HG03097 (cell line): ENCODE results near the gene KTN1.

Experiments used
- ATAC-seq: cut with Tn5 transposase; IDR thresholded peaks from one replicate; pipeline ENCODE4 v1.9.1; 2021; ENCODE audit not compliant: unreplicated experiment, low FRiP score

Gene KTN1

GRCh38 chr14:55574988-55575387 is 5.0 kb upstream of the KTN1 start:
- no peak for ATAC-seq

GRCh38 chr14:55577229-55577628 is 2.8 kb upstream of the KTN1 start:
- ATAC-seq, result no peak

DNA sequence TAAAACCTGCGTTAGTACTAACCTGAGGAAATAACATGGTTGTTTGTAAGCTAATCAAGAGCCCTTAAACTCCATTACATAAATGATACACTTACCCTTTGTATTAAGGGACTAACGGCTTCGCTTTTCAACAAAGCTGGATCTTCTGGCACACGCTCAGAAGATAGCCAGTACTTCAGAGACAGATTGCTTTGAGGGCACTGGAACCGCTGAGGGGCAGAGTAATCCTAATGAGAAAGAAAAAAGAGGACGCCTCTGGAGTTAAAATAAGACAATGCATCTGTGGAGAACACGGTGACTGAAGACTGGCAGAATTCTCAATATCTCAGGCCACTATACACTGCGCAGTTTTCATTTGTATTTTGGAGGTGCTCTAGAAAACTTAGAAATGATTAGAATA is 1.5 kb upstream of the KTN1 start:
- no peak for ATAC-seq

DNA sequence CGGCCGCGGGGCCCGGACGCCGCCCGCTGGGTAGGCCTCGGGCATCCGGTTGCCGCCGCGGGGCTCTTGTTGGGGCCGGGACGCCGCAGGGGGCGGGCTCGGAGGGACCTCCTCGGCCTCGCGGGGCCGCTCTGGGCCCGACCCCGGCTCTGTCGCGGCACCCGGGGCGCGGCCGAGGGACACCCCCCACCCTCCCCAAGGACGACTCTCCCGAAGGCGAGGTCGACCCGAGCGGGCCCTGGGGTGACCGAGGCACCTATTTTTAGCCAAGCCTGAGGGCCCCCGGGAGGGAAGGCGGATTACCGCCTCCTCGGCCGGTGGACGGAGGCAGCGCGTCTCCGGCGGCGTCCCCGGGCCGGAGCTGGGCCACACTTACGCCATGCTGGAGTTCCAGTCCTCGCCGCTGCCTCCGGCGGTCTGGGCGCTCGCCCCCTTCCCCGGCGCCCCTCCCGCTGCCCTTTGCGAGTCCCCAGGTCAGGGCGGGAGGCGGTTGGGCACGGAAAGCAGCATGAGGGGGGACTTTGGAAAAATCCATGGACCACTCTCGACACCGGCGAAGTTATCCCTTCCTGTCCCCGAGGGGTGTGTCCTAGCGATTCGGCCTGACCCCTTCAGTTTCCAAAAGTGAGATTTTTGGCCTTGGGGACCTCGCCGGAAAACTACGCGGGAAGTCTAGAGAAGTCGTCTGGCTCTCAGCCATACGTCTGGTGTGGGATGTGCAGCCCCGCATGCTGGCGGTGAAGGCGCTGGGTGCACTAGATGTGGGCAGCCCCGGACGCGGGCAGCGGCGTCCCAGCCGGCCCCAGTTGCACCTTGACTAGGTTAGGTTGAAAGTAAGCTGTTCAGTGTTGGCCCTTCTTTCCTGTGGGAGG is 699 bp downstream of the KTN1 start:
- peak; percentile 37 for ATAC-seq

DNA sequence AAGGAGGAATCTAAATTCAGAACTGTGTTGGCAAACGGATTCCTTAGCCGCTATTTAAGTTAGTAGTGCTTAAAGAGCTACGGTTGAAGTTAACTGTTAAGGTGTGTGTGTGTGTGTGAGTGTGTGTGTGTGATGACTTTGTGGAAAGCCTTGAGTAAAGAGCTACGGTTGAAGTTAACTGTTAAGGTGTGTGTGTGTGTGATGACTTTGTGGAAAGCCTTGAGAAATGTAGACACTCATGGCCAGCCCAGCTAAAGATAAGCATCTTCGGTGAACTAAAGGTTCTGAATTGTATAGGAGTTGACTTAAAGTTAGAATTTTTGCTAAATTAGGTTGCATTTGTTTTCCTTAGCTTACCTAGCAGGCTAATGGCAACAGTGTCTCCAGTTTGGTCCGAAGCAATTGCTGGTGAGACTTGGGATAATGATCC is 1.4 kb downstream of the KTN1 start:
- no peak for ATAC-seq

DNA sequence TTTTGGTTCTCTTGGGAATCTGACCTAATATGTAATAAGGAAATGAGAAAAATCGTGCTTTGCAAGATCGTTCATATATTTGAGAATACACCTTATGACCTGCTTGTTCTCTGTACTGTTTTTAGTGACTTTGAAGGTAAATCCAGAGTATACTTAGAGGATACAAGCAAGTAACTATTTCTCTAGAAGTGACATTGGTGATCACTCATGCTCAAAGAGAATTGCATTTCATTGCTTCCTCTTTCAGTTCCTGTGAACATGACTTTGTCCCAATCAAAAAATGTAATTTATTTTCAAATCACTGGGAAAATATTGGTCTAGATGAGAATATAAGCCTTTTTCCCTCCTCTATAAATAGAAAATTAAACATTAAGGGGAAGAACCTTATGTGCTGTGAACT is 2.7 kb downstream of the KTN1 start:
- ATAC-seq, result no peak

GRCh38 chr14:55583942-55584468 is 4.0 kb downstream of the KTN1 start:
- no peak for ATAC-seq

DNA sequence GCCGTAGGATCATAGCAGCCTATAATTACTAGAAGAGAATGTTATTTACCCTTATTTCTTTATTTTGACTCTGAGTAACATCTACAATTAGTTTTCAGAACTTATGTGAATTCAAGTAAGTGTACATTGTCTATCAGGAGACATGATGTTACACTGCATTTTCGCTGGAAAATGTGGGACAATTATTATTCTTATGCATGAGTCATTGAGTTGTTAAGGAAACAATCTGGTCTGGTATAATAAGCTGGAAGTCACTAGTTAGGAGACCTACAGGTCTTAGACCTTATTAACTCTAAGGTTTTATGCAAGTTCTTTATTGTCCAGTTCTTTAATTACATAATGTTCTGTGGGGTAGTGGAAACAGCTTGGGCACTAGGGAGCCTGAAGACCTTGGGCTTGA is 5.8 kb downstream of the KTN1 start:
- no peak for ATAC-seq

DNA sequence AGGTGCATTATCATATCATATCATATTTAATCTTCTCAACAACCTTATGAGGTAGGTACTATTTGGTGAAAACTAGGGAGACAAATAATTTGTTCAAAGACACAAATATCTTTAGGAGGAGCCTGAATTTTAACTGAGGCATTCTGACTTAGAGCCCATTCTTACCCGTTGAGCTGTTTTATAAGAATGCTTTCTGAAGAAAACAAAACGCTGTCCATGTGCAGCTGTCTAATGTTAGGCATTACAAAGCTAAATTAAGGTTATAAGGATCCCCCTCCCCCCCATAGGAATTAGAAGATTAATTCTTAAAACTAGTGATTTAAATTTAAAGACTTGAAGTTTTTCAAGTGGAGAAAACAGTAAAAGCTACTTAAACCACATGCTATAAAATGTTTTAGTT is 6.4 kb downstream of the KTN1 start:
- ATAC-seq, result no peak

DNA sequence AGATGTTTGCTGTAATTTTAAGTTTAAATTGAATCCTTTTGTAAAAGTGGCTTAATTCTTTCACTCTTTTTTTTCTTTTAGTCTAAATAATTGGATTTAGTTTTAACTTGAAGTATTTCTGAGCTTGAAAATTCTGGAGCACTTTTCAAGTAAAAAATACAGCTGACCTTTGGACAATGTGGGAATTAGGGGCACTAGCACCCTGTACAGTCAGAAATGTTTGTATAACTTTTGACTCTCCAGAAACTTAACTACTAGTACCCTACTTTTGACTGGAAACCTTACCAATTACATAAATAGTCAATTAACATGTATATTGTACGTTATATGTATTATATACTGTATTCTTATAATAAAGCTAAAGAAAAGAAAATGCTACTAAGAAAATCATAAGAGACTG is 7.8 kb downstream of the KTN1 start:
- no peak for ATAC-seq

- no peak for ATAC-seq
Observed at GRCh38 chr14:55588259-55588699, 8.3 kb downstream of the KTN1 start.

DNA sequence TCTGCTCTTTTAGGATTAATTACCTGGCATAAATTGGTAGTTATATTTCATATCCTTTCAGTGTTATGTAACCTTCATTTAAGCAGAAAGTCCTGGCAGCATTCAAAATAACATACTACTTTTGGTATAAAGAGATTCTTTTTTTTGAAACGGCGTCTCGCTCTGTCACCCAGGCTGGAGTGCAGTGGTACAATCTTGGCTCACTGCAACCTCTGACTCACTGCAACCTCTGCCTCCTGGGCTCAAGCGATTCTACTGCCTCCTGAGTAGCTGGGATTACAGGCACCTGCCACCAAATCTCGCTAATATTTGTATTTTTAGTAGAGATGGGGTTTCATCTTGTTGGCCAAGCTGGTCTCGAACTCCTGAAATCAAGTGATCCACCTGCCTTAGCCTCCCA is 9.2 kb downstream of the KTN1 start:
- ATAC-seq, result no peak

DNA sequence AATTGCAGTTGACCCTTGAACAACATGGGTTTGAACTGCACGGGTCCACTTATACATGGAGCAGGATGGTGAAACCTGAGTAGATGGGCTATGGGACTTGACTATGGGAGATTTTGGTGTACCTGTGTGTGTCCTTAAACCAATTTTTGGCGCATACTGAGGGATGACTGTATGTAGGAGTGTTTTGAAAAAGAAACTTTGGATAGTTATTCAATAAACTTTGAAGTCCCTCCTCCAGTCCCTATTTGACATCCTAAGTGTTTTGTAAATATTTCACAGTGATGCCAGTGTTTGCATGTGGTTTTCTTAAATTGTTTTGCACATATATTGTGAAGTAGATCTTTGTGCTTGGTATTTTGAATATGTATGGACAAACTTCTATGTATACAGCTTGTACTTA is 12.4 kb downstream of the KTN1 start:
- no peak for ATAC-seq

DNA sequence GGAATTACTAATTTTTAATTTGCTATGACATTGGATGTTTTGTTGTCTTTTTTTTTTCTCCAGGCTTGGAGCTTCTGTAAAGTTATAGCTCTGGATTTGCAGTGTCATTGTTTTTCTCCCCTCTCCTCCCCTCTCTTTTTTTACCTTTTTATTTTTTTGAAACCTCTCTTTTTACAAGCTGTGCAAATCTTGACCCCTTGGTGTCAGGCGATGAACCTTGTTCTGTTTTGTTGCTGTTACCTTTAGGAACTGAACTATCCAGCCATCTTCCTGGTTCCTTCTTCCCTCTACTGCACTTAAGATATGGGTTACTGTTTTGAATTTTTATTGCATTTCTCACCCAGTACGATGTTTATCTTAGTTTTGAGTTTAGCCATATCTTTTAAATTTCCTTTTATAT is 13.7 kb downstream of the KTN1 start:
- ATAC-seq, result no peak

- ATAC-seq, result no peak
Observed at GRCh38 chr14:55599250-55599879, 19.4 kb downstream of the KTN1 start.

DNA sequence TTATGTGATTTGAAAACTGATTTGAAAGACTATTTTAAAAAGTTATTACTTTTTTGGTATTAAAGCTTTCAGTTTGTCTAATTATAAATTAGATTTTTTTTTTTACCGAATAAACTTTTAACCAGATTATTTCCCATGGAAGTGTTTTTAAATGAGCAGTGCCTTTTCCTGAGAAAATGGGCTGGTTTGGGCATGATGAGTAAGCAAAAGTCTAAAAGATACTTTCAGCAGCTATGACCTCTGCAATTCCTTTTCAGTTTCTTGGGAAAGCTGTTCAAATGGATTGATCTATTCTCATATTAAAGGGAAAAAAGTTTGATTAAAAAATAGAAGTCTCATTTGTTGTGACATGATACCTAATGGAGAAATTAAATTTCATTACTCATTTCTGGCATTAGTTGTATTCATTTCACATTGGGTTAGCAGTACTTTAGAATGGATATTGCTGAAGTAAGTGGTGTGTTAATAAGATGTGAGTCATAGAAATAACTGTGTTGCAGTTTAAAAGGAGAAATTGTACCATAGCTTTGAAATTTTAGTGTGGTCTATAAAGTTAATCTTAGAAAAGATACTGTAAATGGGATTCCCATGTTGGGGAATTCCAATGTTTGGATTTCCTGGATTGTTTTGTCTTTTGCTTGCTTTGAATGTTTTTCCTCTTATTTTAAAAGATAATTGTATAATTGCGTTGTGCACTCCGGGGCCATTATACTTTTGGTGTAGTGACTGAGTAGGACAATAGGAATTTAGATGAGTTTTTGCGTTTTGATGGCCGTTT is 21.0 kb downstream of the KTN1 start:
- ATAC-seq, result no peak

GRCh38 chr14:55603401-55603953 is 23.5 kb downstream of the KTN1 start:
- no peak for ATAC-seq

- no peak for ATAC-seq
Observed at GRCh38 chr14:55604488-55604887, 24.5 kb downstream of the KTN1 start.

- no peak for ATAC-seq
Observed at GRCh38 chr14:55604900-55605418, 25.0 kb downstream of the KTN1 start.

DNA sequence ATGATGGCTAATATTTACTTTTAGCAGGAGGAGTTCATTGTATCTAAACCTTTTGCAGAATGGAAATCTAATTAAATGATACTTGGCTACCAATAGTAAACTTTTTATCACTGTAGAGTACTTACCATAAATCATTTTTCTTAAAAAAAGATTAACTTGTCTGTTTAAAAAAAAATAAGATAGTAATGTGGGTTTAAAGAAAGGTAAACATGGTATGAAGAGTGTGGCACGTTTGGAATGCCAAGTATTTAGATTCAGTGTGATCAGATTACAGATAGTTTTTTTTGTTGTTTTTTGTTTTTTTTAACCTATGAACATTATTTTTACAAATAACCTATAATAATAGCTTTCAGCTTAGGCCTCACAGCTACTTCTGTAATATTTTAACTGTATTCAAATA is 25.8 kb downstream of the KTN1 start:
- no peak for ATAC-seq

GRCh38 chr14:55607386-55607785 is 27.4 kb downstream of the KTN1 start:
- ATAC-seq, result no peak
